D341Med (cell line): ENCODE results near the gene LRRIQ1.
"Not testable (repeated sequence)": the region's sequence is repeated elsewhere in the genome, so short reads cannot be mapped to it uniquely, and the experiment has no call there.

Experiments
- DNase-seq: peaks from one replicate; pipeline ENCODE4 v3.0.0; 2012; ENCODE audit warnings: low spot score

LRRIQ1 gene

GRCh38 chr12:85186236-85186635 is 150.1 kb downstream of the LRRIQ1 start:
- DNase-seq, result no peak

- DNase-seq, result no peak
Measured at GRCh38 chr12:85188619-85189018, 152.5 kb downstream of the LRRIQ1 start.

- no peak for DNase-seq
Measured at GRCh38 chr12:85190728-85191127, 154.6 kb downstream of the LRRIQ1 start.

- DNase-seq, result not testable (repeated sequence)
Measured at GRCh38 chr12:85203809-85204208, 167.7 kb downstream of the LRRIQ1 start.

- no peak for DNase-seq
Measured at GRCh38 chr12:85206543-85206942, 170.4 kb downstream of the LRRIQ1 start.

- not testable (repeated sequence) for DNase-seq
Measured at GRCh38 chr12:85224339-85224738, 188.2 kb downstream of the LRRIQ1 start.

- no peak for DNase-seq
Measured at GRCh38 chr12:85225501-85225900, 189.3 kb downstream of the LRRIQ1 start.

GRCh38 chr12:85237327-85237726 is 201.2 kb downstream of the LRRIQ1 start:
- no peak for DNase-seq

GRCh38 chr12:85244561-85244960 is 208.4 kb downstream of the LRRIQ1 start:
- no peak for DNase-seq

GRCh38 chr12:85253853-85254252 is 217.7 kb downstream of the LRRIQ1 start:
- DNase-seq, result no peak

- DNase-seq, result no peak
Measured at GRCh38 chr12:85257671-85258070, 221.5 kb downstream of the LRRIQ1 start.

- no peak for DNase-seq
Measured at GRCh38 chr12:85260447-85260846, 224.3 kb downstream of the LRRIQ1 start.

- no peak for DNase-seq
Measured at GRCh38 chr12:85260896-85261295, 224.7 kb downstream of the LRRIQ1 start.

GRCh38 chr12:85266356-85266755 is 230.2 kb downstream of the LRRIQ1 start:
- DNase-seq, result no peak

GRCh38 chr12:85273381-85274314 is 237.5 kb downstream of the LRRIQ1 start:
- DNase-seq, result no peak

GRCh38 chr12:85274315-85274651 is 238.1 kb downstream of the LRRIQ1 start:
- no peak for DNase-seq

GRCh38 chr12:85275374-85275773 is 239.2 kb downstream of the LRRIQ1 start:
- no peak for DNase-seq

- no peak for DNase-seq
Measured at GRCh38 chr12:85277191-85277590, 241.0 kb downstream of the LRRIQ1 start.

- no peak for DNase-seq
Measured at GRCh38 chr12:85277900-85278597, 241.9 kb downstream of the LRRIQ1 start.

- no peak for DNase-seq
Measured at GRCh38 chr12:85278598-85279448, 242.7 kb downstream of the LRRIQ1 start.

GRCh38 chr12:85279449-85280164 is 243.5 kb downstream of the LRRIQ1 start:
- no peak for DNase-seq
